ENCODE results near the gene ESPL1. TPM values are rescaled to one million over a fixed set of nuclear protein-coding genes. Genes with fewer than 3 reads are reported as not detected.

Gene ESPL1
- total RNA-seq, 1 donor from 2014 or later, result 50.0 TPM

GRCh38 chr12:53276511-53276910, 8.4 kb downstream of the ESPL1 start:
- H3K9me3 Mint-ChIP-seq, result no peaks in the 10 kb centered on the region
- H3K36me3 Mint-ChIP-seq, result peaks cover 16% of the 10 kb centered on the region
- no peaks in the 10 kb centered on the region for H3K27me3 Mint-ChIP-seq
- TF ChIP-seq, protein P1, sequence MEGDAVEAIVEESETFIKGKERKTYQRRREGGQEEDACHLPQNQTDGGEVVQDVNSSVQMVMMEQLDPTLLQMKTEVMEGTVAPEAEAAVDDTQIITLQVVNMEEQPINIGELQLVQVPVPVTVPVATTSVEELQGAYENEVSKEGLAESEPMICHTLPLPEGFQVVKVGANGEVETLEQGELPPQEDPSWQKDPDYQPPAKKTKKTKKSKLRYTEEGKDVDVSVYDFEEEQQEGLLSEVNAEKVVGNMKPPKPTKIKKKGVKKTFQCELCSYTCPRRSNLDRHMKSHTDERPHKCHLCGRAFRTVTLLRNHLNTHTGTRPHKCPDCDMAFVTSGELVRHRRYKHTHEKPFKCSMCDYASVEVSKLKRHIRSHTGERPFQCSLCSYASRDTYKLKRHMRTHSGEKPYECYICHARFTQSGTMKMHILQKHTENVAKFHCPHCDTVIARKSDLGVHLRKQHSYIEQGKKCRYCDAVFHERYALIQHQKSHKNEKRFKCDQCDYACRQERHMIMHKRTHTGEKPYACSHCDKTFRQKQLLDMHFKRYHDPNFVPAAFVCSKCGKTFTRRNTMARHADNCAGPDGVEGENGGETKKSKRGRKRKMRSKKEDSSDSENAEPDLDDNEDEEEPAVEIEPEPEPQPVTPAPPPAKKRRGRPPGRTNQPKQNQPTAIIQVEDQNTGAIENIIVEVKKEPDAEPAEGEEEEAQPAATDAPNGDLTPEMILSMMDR (conservative IDR thresholded peaks at IDR 0.05), result no peak
- no peak for DNase-seq (ENCODE audit: extremely low spot score, unreplicated experiment)
- peaks cover 5% of the 10 kb centered on the region for H3K4me1 Mint-ChIP-seq (ENCODE audit: unreplicated experiment)
- H3K4me3 Mint-ChIP-seq, result no peak overlapping the region
- H3K27ac Mint-ChIP-seq, result no peak overlapping the region

GRCh38 chr12:53277981-53278380, 9.9 kb downstream of the ESPL1 start:
- TF ChIP-seq, protein P1 (conservative IDR thresholded peaks at IDR 0.05), result no peak
- H3K4me1 Mint-ChIP-seq (ENCODE audit: unreplicated experiment), result no peaks in the 10 kb centered on the region
- no peak overlapping the region for H3K27ac Mint-ChIP-seq
- DNase-seq (ENCODE audit: extremely low spot score, unreplicated experiment), result no peak
- no peaks in the 10 kb centered on the region for H3K9me3 Mint-ChIP-seq
- H3K4me3 Mint-ChIP-seq, result no peak overlapping the region
- peaks cover 16% of the 10 kb centered on the region for H3K36me3 Mint-ChIP-seq
- H3K27me3 Mint-ChIP-seq, result no peaks in the 10 kb centered on the region

- Mint-ChIP-seq H3K9me3 (no peaks in the 10 kb centered on the region), H3K27me3 (no peaks in the 10 kb centered on the region), H3K4me1 (ENCODE audit: unreplicated experiment) (no peaks in the 10 kb centered on the region), H3K36me3 (peaks cover 17% of the 10 kb centered on the region), H3K27ac (no peak overlapping the region), H3K4me3 (no peak overlapping the region)
- DNase-seq (ENCODE audit: extremely low spot score, unreplicated experiment), result no peak
- TF ChIP-seq, protein P1 (conservative IDR thresholded peaks at IDR 0.05), result no peak
These were observed 11.3 kb downstream of the ESPL1 start for GRCh38 chr12:53279283-53279869.

- H3K36me3 Mint-ChIP-seq, result peaks cover 13% of the 10 kb centered on the region
- no peaks in the 10 kb centered on the region for H3K4me1 Mint-ChIP-seq (ENCODE audit: unreplicated experiment)
- H3K4me3 Mint-ChIP-seq, result no peak overlapping the region
- DNase-seq (ENCODE audit: extremely low spot score, unreplicated experiment), result no peak
- peak overlapping the region; percentile 5 for H3K27ac Mint-ChIP-seq
- H3K27me3 Mint-ChIP-seq, result no peaks in the 10 kb centered on the region
- no peaks in the 10 kb centered on the region for H3K9me3 Mint-ChIP-seq
- TF ChIP-seq, protein P1 (conservative IDR thresholded peaks at IDR 0.05), result no peak
These were observed 11.9 kb downstream of the ESPL1 start for GRCh38 chr12:53279888-53280498.

DNA sequence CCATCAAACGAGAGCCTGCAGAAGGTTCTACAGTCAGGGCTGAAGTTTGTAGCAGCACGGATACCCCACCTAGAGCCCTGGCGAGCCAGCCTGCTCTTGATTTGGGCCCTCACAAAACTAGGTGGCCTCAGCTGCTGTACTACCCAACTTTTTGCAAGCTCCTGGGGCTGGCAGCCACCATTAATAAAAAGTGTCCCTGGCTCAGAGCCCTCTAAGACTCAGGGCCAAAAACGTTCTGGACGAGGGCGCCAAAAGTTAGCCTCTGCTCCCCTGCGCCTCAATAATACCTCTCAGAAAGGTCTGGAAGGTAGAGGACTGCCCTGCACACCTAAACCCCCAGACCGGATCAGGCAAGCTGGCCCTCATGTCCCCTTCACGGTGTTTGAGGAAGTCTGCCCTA, 18.3 kb downstream of the ESPL1 start:
- Mint-ChIP-seq H3K36me3 (peaks cover 9% of the 10 kb centered on the region), H3K9me3 (no peaks in the 10 kb centered on the region), H3K4me3 (no peak overlapping the region)

More for the DNA sequence above, 18.3 kb downstream of the ESPL1 start:
- Mint-ChIP-seq H3K27me3 (no peaks in the 10 kb centered on the region), H3K27ac (no peak overlapping the region), H3K4me1 (ENCODE audit: unreplicated experiment) (no peaks in the 10 kb centered on the region)
- TF ChIP-seq, protein P1 (conservative IDR thresholded peaks at IDR 0.05), result no peak
- no peak for DNase-seq (ENCODE audit: extremely low spot score, unreplicated experiment)
